Mucosa of descending colon (tissue), 3 donors: Measurements from ENCODE around the gene BANK1. TPM values are rescaled to one million over a fixed set of nuclear protein-coding genes. Genes with fewer than 3 reads are reported as not detected.
A peak's percentile ranks its signal among the peaks of the same experiment; 100 is the strongest.
"Not testable (repeated sequence)": the region's sequence is repeated elsewhere in the genome, so short reads cannot be mapped to it uniquely, and the experiment has no call there.

Experiments used
- ATAC-seq: fragments of 200-7000 bp; cut with Tn5 transposase; one replicate; pipeline ENCODE4 v1.9.1; 2020; ENCODE audit warnings: mild to moderate bottlenecking, moderate library complexity
- DNase-seq, 3 donors: peaks; one replicate each; pipeline ENCODE4 v3.0.0-alpha.2; 2020
- H3K36me3 ChIP-seq: fragments of 200-600 bp; one replicate; pipeline ENCODE4 v1.8.0; 2021; ENCODE audit warnings: low read depth, mild to moderate bottlenecking
- H3K4me1 ChIP-seq: fragments of 200-600 bp; one replicate; pipeline ENCODE4 v1.8.0; 2021; ENCODE audit warnings: low read depth, mild to moderate bottlenecking
- H3K4me3 ChIP-seq: fragments of 200-600 bp; one replicate; pipeline ENCODE4 v1.8.0; 2021; ENCODE audit warnings: mild to moderate bottlenecking
- H3K9me3 ChIP-seq: fragments of 200-600 bp; one replicate; pipeline ENCODE4 v1.8.0; 2021; ENCODE audit warnings: mild to moderate bottlenecking
- intact Hi-C, 2 donors: fragments of 100-400 bp; cut with DNase I in 1 of 2; cut with micrococcal nuclease in 1 of 2; formaldehyde crosslinking; loops; one replicate each; pipeline versions ENCODE4 v1.11.0 to v1.11.1; 2022; cut with DNase I, micrococcal nuclease
- total RNA-seq, 3 donors: library from RNA; stranded (reverse); fragmentation: NEBNext Ultra II Directional in 2 of 3; extraction: Animal tissue kit (Norgen Biotek cat#: 25700) in 2 of 3; gene quantifications; one replicate each; pipeline versions ENCODE4 v1.2.1 to v1.2.4, GENCODE V29; 2021 to 2023
- TF ChIP-seq, protein P1 (sequence below): fragments of 200-600 bp; IDR thresholded peaks from one replicate; pipeline ENCODE4 v1.8.0; 2022; ENCODE audit warnings: antibody characterized with exemption, mild to moderate bottlenecking
- donor health status: DM: no; HTN: no; CAD: no; lungs with moderate emphysema.
- donor health status: DM: no; HTN: no; CAD: no.
- donor health status: DM: no; HTN: yes; CAD: no.

Gene BANK1
- total RNA-seq, 3 donors from 2014 or later = 0.73 to 1.1 (median 0.78) TPM

DNA sequence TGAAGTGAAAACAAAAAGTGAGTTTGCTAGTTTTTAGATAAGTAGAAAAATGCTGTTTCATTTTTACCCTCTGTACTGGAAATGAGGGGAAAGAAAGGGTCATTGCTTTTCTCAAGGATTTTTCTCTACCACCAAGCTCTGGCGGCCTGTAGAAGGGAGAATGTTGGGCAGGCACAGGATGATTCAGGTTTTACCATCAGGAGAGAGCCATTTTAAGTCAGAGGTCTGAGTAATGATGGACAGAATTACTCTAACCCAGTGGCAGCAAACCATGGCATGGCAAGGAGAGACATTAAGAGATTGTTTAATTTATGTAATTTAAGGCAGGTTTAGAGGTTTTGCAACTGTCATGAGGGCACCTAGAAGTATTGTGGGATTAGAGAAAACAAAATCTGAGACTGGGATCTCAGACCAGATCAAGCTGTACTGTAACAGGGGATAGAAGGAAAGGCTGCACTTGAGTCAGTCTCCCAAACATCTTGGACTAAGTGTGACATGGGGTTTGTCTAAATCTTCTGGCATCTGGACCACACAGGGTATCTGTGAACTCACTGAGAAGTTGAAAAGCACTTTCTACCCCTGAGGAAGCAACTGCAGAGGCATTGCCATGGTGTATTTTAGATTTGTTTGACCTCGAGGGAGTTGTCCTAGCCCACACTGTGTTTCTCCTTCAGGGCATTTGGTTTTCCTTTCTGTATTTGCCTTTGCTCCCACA is 81.6 kb downstream of the BANK1 start:
- no peaks in the 10 kb centered on the region for H3K4me1 ChIP-seq
- H3K9me3 ChIP-seq = no peaks in the 10 kb centered on the region
- H3K36me3 ChIP-seq = no peaks in the 10 kb centered on the region
- ATAC-seq (no peak), DNase-seq (no peak)
- intact Hi-C loops = no loop called here
- TF ChIP-seq, protein P1, sequence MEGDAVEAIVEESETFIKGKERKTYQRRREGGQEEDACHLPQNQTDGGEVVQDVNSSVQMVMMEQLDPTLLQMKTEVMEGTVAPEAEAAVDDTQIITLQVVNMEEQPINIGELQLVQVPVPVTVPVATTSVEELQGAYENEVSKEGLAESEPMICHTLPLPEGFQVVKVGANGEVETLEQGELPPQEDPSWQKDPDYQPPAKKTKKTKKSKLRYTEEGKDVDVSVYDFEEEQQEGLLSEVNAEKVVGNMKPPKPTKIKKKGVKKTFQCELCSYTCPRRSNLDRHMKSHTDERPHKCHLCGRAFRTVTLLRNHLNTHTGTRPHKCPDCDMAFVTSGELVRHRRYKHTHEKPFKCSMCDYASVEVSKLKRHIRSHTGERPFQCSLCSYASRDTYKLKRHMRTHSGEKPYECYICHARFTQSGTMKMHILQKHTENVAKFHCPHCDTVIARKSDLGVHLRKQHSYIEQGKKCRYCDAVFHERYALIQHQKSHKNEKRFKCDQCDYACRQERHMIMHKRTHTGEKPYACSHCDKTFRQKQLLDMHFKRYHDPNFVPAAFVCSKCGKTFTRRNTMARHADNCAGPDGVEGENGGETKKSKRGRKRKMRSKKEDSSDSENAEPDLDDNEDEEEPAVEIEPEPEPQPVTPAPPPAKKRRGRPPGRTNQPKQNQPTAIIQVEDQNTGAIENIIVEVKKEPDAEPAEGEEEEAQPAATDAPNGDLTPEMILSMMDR = no peak
- no peak overlapping the region for H3K4me3 ChIP-seq

DNA sequence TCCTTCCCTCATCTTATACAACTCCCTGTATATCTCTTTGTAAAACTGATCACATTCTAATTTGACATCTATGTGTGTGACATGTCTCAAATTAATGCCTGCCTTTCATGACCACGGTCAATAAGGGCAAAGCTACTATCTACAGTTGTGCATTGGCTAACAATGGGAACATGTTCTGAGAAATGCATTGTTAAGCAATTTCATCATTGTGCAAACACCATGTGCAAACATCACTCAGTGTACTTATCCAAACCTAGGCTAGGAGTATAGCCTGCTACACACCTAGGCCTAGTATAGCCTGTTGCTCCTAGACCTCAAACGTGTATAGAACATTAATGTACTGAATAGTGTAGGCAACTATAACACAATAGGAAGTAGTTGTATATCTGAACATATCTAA is 95.0 kb downstream of the BANK1 start:
- ATAC-seq (peak; percentile 99), DNase-seq (peak in 1 of 3 donors; percentile 3)
- H3K4me1 ChIP-seq = no peaks in the 10 kb centered on the region
- H3K36me3 ChIP-seq = no peaks in the 10 kb centered on the region
- intact Hi-C loops = no loop called here
- no peaks in the 10 kb centered on the region for H3K9me3 ChIP-seq
- no peak overlapping the region for H3K4me3 ChIP-seq
- TF ChIP-seq, protein P1 = no peak

DNA sequence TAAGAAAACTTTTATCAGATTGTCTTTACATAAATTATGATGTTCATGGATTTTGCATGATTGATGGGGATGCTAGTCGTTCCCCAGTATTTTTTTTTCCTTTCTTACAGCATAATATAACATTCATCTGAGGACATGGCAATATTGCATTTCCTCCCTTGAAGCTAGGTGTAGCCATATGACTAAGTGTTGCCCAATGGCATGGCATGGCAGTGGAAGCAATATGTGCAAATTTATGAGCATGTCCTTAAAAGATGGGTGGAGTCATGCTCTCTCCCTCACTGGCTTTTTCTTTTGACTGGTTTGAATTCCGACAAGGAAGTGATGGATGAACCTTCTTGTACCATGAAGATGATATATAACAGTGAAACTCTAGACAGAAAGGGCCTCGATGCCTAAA is 96.3 kb downstream of the BANK1 start:
- TF ChIP-seq, protein P1 = no peak
- H3K4me3 ChIP-seq = no peak overlapping the region
- intact Hi-C loops = no loop called here
- ATAC-seq (no peak), DNase-seq (no peak)
- no peaks in the 10 kb centered on the region for H3K9me3 ChIP-seq
- H3K4me1 ChIP-seq = no peaks in the 10 kb centered on the region
- H3K36me3 ChIP-seq = no peaks in the 10 kb centered on the region

DNA sequence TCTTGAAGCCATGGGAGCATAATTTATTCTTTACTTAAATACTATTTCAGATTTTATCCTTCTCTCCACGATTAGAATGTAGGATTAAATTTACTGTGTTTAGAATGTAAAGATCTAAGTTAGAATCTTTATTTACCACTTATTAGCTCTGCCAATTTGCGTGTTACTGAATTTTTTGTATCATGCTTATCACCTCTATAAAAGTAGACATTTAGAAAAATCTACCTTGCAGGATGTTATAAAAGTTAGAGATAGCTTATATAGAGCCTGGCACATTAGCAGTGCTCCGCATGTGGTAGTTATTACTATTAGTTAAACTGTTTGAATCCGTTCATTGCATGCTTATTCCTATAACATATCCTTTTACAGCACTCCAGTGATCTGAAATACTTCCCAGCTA is 97.9 kb downstream of the BANK1 start:
- TF ChIP-seq, protein P1 = no peak
- intact Hi-C loops = no loop called here
- H3K4me3 ChIP-seq = no peak overlapping the region
- no peaks in the 10 kb centered on the region for H3K4me1 ChIP-seq
- no peaks in the 10 kb centered on the region for H3K9me3 ChIP-seq
- no peaks in the 10 kb centered on the region for H3K36me3 ChIP-seq
- no peak for DNase-seq
- no peak for ATAC-seq

DNA sequence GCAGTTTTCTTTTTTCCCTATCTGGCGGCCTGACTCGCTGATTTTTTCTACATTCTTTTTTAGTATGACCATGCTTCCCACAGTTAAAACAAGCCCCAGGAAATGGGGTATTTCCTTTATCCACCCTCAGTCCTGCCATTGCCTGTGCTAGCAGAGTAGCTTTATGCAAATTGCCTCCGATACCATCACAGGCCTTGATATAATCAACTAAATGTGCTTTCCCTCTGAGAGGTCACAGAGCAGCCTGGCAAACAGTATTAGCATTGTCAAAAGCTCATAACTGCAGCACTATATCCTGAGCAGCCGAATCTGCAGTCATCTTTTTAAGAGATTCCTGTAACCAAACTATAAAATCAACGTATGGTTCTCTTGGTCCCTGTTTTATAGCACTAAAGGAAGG is 115.0 kb downstream of the BANK1 start:
- H3K4me1 ChIP-seq, H3K36me3 ChIP-seq, DNase-seq, intact Hi-C loops, H3K4me3 ChIP-seq, ATAC-seq, H3K9me3 ChIP-seq: not testable (repeated sequence)

DNA sequence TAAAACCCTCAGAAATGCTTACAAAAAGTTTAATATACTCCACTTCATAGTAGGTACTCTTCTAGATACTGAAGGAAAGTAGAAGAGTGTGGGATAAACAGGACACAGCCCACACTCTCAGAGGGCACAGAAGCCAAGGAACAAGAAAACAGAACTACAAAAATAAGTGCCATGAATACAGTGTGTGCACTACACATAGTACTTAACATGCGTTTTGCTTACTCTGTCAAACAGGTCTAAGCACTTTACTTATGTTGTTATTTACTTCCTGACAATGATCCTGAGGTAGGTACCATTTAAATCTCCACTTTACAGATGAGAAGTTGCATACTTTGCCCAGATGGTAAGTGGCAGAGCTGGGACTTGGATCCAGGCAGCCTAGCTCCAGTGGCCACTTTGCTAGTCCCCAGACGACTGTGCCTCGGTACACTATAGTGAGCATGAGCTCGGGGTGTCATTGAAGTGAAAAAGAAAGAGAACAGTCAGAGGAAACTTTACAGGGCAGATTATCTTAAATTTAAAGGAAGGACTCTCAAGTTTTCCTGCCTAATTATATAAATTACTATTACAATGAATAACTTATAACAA is 120.3 kb downstream of the BANK1 start:
- TF ChIP-seq, protein P1 = no peak
- intact Hi-C loops = no loop called here
- no peaks in the 10 kb centered on the region for H3K36me3 ChIP-seq
- ATAC-seq (no peak), DNase-seq (no peak)
- no peak overlapping the region for H3K4me3 ChIP-seq
- H3K4me1 ChIP-seq = no peaks in the 10 kb centered on the region
- H3K9me3 ChIP-seq = peaks cover 2% of the 10 kb centered on the region
